Astrocyte (in vitro differentiated cells and primary cell): Measurements from ENCODE around the gene MTO1. TPM values are rescaled to one million over a fixed set of nuclear protein-coding genes. Genes with fewer than 3 reads are reported as not detected.

Experiments used
- DNase-seq: peaks from one replicate; pipeline ENCODE4 v3.0.0-alpha.2; 2010; ENCODE audit warnings: low read depth
- FAIRE-seq: peaks from 2 replicates; lab custom pipeline; 2011; peaks lifted over from hg19 to GRCh38; lab: Jason Lieb, UNC
- H2AFZ ChIP-seq: 2 replicates; pipeline ENCODE4 v1.6.0; 2012; ENCODE audit warnings: low read depth, low read length, inconsistent platforms
- H3K27ac ChIP-seq: 2 replicates; pipeline ENCODE4 v1.5.1; 2011; ENCODE audit warnings: low read depth, low read length, inconsistent platforms
- H3K27me3 ChIP-seq: 2 replicates; pipeline ENCODE4 v1.6.0; 2011; ENCODE audit warnings: low read length, inconsistent platforms; ENCODE audit not compliant: insufficient read depth
- H3K36me3 ChIP-seq: 2 replicates; pipeline ENCODE4 v1.5.1; 2011; ENCODE audit warnings: low read length, inconsistent platforms; ENCODE audit not compliant: insufficient read depth
- H3K4me1 ChIP-seq: 2 replicates; pipeline ENCODE4 v1.5.1; 2011; ENCODE audit warnings: low read length, inconsistent platforms; ENCODE audit not compliant: insufficient read depth
- H3K4me2 ChIP-seq: 2 replicates; pipeline ENCODE4 v1.6.0; 2012; ENCODE audit warnings: low read length, inconsistent platforms
- H3K4me3 ChIP-seq: 2 replicates; pipeline ENCODE4 v1.5.1; 2011; ENCODE audit warnings: low read depth, mild to moderate bottlenecking, low read length, inconsistent platforms; ENCODE audit not compliant: insufficient read depth
- H3K79me2 ChIP-seq: 2 replicates; pipeline ENCODE4 v1.6.0; 2012; ENCODE audit warnings: mild to moderate bottlenecking, low read length, inconsistent platforms; ENCODE audit not compliant: insufficient read depth
- H3K9ac ChIP-seq: 2 replicates; pipeline ENCODE4 v1.6.0; 2012; ENCODE audit warnings: mild to moderate bottlenecking, low read length, inconsistent platforms
- H3K9me3 ChIP-seq: 2 replicates; pipeline ENCODE4 v1.5.1; 2012; ENCODE audit warnings: low read depth, mild to moderate bottlenecking, low read length, inconsistent platforms; ENCODE audit not compliant: insufficient read depth
- H4K20me1 ChIP-seq: 2 replicates; pipeline ENCODE4 v1.6.0; 2012; ENCODE audit warnings: low read length, inconsistent platforms; ENCODE audit not compliant: insufficient read depth
- H3K27ac Mint-ChIP-seq: one replicate; pipeline ENCODE4 v1.8.0; 2021; ENCODE audit warnings: mild to moderate bottlenecking, mixed read lengths; ENCODE audit not compliant: unreplicated experiment
- H3K27me3 Mint-ChIP-seq: one replicate; pipeline ENCODE4 v1.8.0; 2021; ENCODE audit warnings: low read depth, mixed read lengths; ENCODE audit not compliant: unreplicated experiment
- H3K36me3 Mint-ChIP-seq: one replicate; pipeline ENCODE4 v1.8.0; 2021; ENCODE audit warnings: low read depth, mixed read lengths; ENCODE audit not compliant: unreplicated experiment
- H3K4me1 Mint-ChIP-seq: one replicate; pipeline ENCODE4 v1.8.0; 2021; ENCODE audit warnings: low read depth, mixed read lengths; ENCODE audit not compliant: unreplicated experiment
- H3K4me3 Mint-ChIP-seq: one replicate; pipeline ENCODE4 v1.8.0; 2021; ENCODE audit warnings: mild to moderate bottlenecking, moderate library complexity, mixed read lengths; ENCODE audit not compliant: unreplicated experiment
- H3K9me3 Mint-ChIP-seq: one replicate; pipeline ENCODE4 v1.8.0; 2021; ENCODE audit warnings: mild to moderate bottlenecking, mixed read lengths; ENCODE audit not compliant: unreplicated experiment
- CTCF ChIP-seq: IDR thresholded peaks from 2 replicates; pipeline ENCODE4 v1.5.1; 2011; ENCODE audit warnings: low read depth, mild to moderate bottlenecking, inconsistent platforms, low read length, moderate library complexity; ENCODE audit not compliant: insufficient read depth
- EZH2 ChIP-seq: IDR thresholded peaks from 2 replicates; pipeline ENCODE4 v1.6.1; 2012; ENCODE audit warnings: mild to moderate bottlenecking, low read length, inconsistent platforms; ENCODE audit not compliant: insufficient read depth
- total RNA-seq: library from RNA; stranded (reverse); gene quantifications from 2 replicates; pipeline ENCODE4 v1.2.1, GENCODE V29; 2021

MTO1 gene
- total RNA-seq, 1 donor from 2014 or later: 17.6 TPM

GRCh38 chr6:73471686-73472290 lies 10.3 kb downstream of the MTO1 start:
- H3K36me3 Mint-ChIP-seq: peaks cover 6% of the 10 kb centered on the region
- no peak for FAIRE-seq
- H3K4me1 Mint-ChIP-seq: no peaks in the 10 kb centered on the region

GRCh38 chr6:73476723-73477122 lies 15.2 kb downstream of the MTO1 start:
- Histone ChIP-seq H2AFZ (no peak overlapping the region), H3K36me3 (peaks cover 28% of the 10 kb centered on the region), H3K27me3 (no peaks in the 10 kb centered on the region), H3K79me2 (no peaks in the 10 kb centered on the region), H3K4me1 (no peaks in the 10 kb centered on the region), H4K20me1 (no peaks in the 10 kb centered on the region), H3K9ac (no peak overlapping the region), H3K27ac (no peak overlapping the region), H3K9me3 (no peaks in the 10 kb centered on the region), H3K4me3 (no peak overlapping the region), H3K4me2 (no peak overlapping the region)
- Mint-ChIP-seq H3K4me3 (no peak overlapping the region), H3K27ac (no peak overlapping the region), H3K4me1 (no peaks in the 10 kb centered on the region), H3K9me3 (no peaks in the 10 kb centered on the region), H3K27me3 (no peaks in the 10 kb centered on the region), H3K36me3 (peaks cover 12% of the 10 kb centered on the region)
- DNase-seq (no peak), FAIRE-seq (no peak)
- TF ChIP-seq CTCF: no peak
- no peak for TF ChIP-seq EZH2

More at GRCh38 chr6:73471686-73472290, 10.3 kb downstream of the MTO1 start:
- Histone ChIP-seq H3K27me3 (no peaks in the 10 kb centered on the region), H3K9ac (no peak overlapping the region), H3K4me3 (no peak overlapping the region), H4K20me1 (no peaks in the 10 kb centered on the region), H3K79me2 (no peaks in the 10 kb centered on the region), H3K4me1 (no peaks in the 10 kb centered on the region), H3K36me3 (peaks cover 35% of the 10 kb centered on the region), H3K4me2 (no peak overlapping the region), H2AFZ (no peak overlapping the region), H3K27ac (no peak overlapping the region), H3K9me3 (no peaks in the 10 kb centered on the region)
- Mint-ChIP-seq H3K27ac (no peak overlapping the region), H3K27me3 (no peaks in the 10 kb centered on the region), H3K4me3 (no peak overlapping the region), H3K9me3 (no peaks in the 10 kb centered on the region)
- TF ChIP-seq CTCF: no peak
- no peak for TF ChIP-seq EZH2
- no peak for DNase-seq

GRCh38 chr6:73477407-73477806 lies 15.9 kb downstream of the MTO1 start:
- Mint-ChIP-seq H3K27me3 (no peaks in the 10 kb centered on the region), H3K4me1 (no peaks in the 10 kb centered on the region), H3K27ac (no peak overlapping the region), H3K4me3 (no peak overlapping the region), H3K36me3 (peaks cover 12% of the 10 kb centered on the region), H3K9me3 (no peaks in the 10 kb centered on the region)
- H3K27ac ChIP-seq: no peak overlapping the region
- H3K27me3 ChIP-seq: no peaks in the 10 kb centered on the region
- H3K9ac ChIP-seq: no peak overlapping the region
- H3K4me1 ChIP-seq: no peaks in the 10 kb centered on the region
- no peak overlapping the region for H2AFZ ChIP-seq
- no peak for TF ChIP-seq CTCF
- no peak for TF ChIP-seq EZH2
- H3K4me3 ChIP-seq: no peak overlapping the region
- DNase-seq: no peak
- H3K4me2 ChIP-seq: no peak overlapping the region
- no peaks in the 10 kb centered on the region for H4K20me1 ChIP-seq
- peaks cover 32% of the 10 kb centered on the region for H3K36me3 ChIP-seq
- no peak for FAIRE-seq
- H3K79me2 ChIP-seq: no peaks in the 10 kb centered on the region
- H3K9me3 ChIP-seq: no peaks in the 10 kb centered on the region
